MM.1S (cell line): ENCODE data around the gene RAB40AL.

Experiments
- DNase-seq: peaks from one replicate; pipeline ENCODE4 v3.0.0-alpha.2; 2015
- H2AFZ ChIP-seq: fragments of 300-600 bp; sonication (generic); 2 replicates; pipeline ENCODE4 v1.6.0; 2016; ENCODE audit warnings: antibody characterized with exemption, low read length
- H3F3A ChIP-seq: fragments of 300-600 bp; sonication (generic); 2 replicates; pipeline ENCODE4 v1.6.1; 2016; ENCODE audit warnings: mild to moderate bottlenecking, antibody characterized with exemption, low read length, moderate library complexity, mixed read lengths; ENCODE audit not compliant: insufficient read depth
- H3K27ac ChIP-seq: fragments of 300-600 bp; sonication (generic); 2 replicates; pipeline ENCODE4 v1.5.1; 2016; ENCODE audit warnings: mild to moderate bottlenecking, low read length
- H3K27me3 ChIP-seq: fragments of 300-600 bp; sonication (generic); replicated peaks from 2 replicates; pipeline ENCODE4 v1.6.0; 2016; ENCODE audit warnings: low read length; ENCODE audit not compliant: insufficient read depth
- H3K36me3 ChIP-seq: fragments of 300-600 bp; sonication (generic); replicated peaks from 2 replicates; pipeline ENCODE4 v1.6.1; 2016; ENCODE audit warnings: mild to moderate bottlenecking, low read length, mixed read lengths; ENCODE audit not compliant: insufficient read depth
- H3K4me1 ChIP-seq: fragments of 300-600 bp; sonication (generic); 2 replicates; pipeline ENCODE4 v1.6.1; 2016; ENCODE audit warnings: low read length, mixed read lengths
- H3K4me2 ChIP-seq: fragments of 300-600 bp; sonication (generic); 2 replicates; pipeline ENCODE4 v1.6.0; 2016; ENCODE audit warnings: low read depth, low read length
- H3K4me3 ChIP-seq: fragments of 300-600 bp; sonication (generic); 2 replicates; pipeline ENCODE4 v1.5.1; 2016; ENCODE audit warnings: low read length, mixed read lengths
- H3K79me2 ChIP-seq: fragments of 300-600 bp; sonication (generic); 2 replicates; pipeline ENCODE4 v1.6.1; 2016; ENCODE audit warnings: mixed run types, low read length, mixed read lengths
- H3K9ac ChIP-seq: fragments of 300-600 bp; sonication (generic); 2 replicates; pipeline ENCODE4 v1.6.1; 2016; ENCODE audit warnings: low read length, mixed read lengths
- H3K9me2 ChIP-seq: fragments of 300-600 bp; sonication (generic); replicated peaks from 2 replicates; pipeline ENCODE4 v1.6.1; 2016; ENCODE audit warnings: mild to moderate bottlenecking, low read length, mixed read lengths; ENCODE audit not compliant: insufficient read depth
- H3K9me3 ChIP-seq: fragments of 300-600 bp; sonication (generic); replicated peaks from 2 replicates; pipeline ENCODE4 v1.6.1; 2016; ENCODE audit warnings: mild to moderate bottlenecking, low read length, mixed read lengths; ENCODE audit not compliant: insufficient read depth
- H4K20me1 ChIP-seq: fragments of 300-600 bp; sonication (generic); 2 replicates; pipeline ENCODE4 v1.6.1; 2016; ENCODE audit warnings: mild to moderate bottlenecking, low read length, moderate library complexity, mixed read lengths; ENCODE audit not compliant: insufficient read depth
- CTCF ChIP-seq: fragments of 300-600 bp; sonication (generic); IDR thresholded peaks from 2 replicates; pipeline ENCODE4 v1.5.1; 2016; ENCODE audit warnings: antibody characterized with exemption, low read length, mixed read lengths
- EZH2 ChIP-seq: fragments of 300-600 bp; sonication (generic); optimal IDR thresholded peaks from 2 replicates; pipeline ENCODE3; 2017; ENCODE audit warnings: low read depth, mild to moderate bottlenecking, antibody characterized with exemption, low read length, mixed read lengths
- EZH2phosphoT487 ChIP-seq: fragments of 300-600 bp; sonication (generic); IDR thresholded peaks from 2 replicates; pipeline ENCODE4 v1.6.1; 2018; ENCODE audit warnings: antibody characterized with exemption, low read length

The RAB40AL gene

GRCh38 chrX:102959471-102959870 lies 22.4 kb downstream of the RAB40AL start:
- Histone ChIP-seq H3K36me3 (no peaks in the 10 kb centered on the region), H3K27me3 (no peaks in the 10 kb centered on the region), H3K79me2 (no peaks in the 10 kb centered on the region), H4K20me1 (no peaks in the 10 kb centered on the region), H2AFZ (no peak overlapping the region), H3K9me2 (no peaks in the 10 kb centered on the region), H3K27ac (no peak overlapping the region), H3K9ac (no peak overlapping the region), H3F3A (no peaks in the 10 kb centered on the region), H3K9me3 (no peaks in the 10 kb centered on the region), H3K4me1 (no peaks in the 10 kb centered on the region), H3K4me2 (no peak overlapping the region), H3K4me3 (no peak overlapping the region)
- TF ChIP-seq CTCF (no peak), EZH2phosphoT487 (no peak), EZH2 (no peak)
- no peak for DNase-seq

GRCh38 chrX:102963955-102964354 lies 26.9 kb downstream of the RAB40AL start:
- Histone ChIP-seq H3K9me3 (no peaks in the 10 kb centered on the region), H3K9me2 (no peaks in the 10 kb centered on the region), H3F3A (no peaks in the 10 kb centered on the region), H3K9ac (no peak overlapping the region), H3K4me1 (no peaks in the 10 kb centered on the region), H3K4me3 (no peak overlapping the region), H3K27ac (no peak overlapping the region), H2AFZ (no peak overlapping the region), H3K4me2 (no peak overlapping the region), H3K79me2 (no peaks in the 10 kb centered on the region), H3K36me3 (no peaks in the 10 kb centered on the region), H3K27me3 (no peaks in the 10 kb centered on the region), H4K20me1 (no peaks in the 10 kb centered on the region)
- DNase-seq: no peak
- TF ChIP-seq EZH2phosphoT487 (no peak), CTCF (no peak), EZH2 (no peak)

DNA sequence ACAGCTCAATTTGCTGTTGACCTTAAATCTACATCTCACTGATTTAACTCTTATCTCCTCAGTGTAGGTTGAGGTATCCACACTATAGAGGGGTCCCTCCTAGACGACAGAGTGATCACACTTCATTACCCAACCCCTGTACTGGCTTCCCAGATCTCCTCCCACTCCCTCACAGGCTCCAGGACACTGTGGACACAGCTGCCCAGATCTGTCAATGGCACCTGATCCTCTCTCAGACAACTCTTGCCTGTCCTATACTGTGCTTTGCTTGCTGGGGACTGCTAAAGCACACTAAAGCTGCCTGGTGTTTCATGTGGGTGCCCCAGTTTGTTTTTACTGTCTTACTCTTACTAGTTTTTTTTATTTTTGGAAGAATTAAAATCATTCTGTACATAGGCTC lies 27.9 kb downstream of the RAB40AL start:
- Histone ChIP-seq H3K27me3 (no peaks in the 10 kb centered on the region), H3K79me2 (no peaks in the 10 kb centered on the region), H3K4me2 (no peak overlapping the region), H3K4me1 (no peaks in the 10 kb centered on the region), H3K4me3 (no peak overlapping the region), H3K27ac (no peak overlapping the region), H3K9me3 (no peaks in the 10 kb centered on the region), H3K36me3 (no peaks in the 10 kb centered on the region), H3K9me2 (no peaks in the 10 kb centered on the region), H2AFZ (no peak overlapping the region), H3F3A (no peaks in the 10 kb centered on the region), H4K20me1 (no peaks in the 10 kb centered on the region), H3K9ac (no peak overlapping the region)
- no peak for TF ChIP-seq EZH2
- no peak for TF ChIP-seq EZH2phosphoT487
- no peak for TF ChIP-seq CTCF
- DNase-seq: no peak

GRCh38 chrX:102966701-102967100 lies 29.6 kb downstream of the RAB40AL start:
- no peaks in the 10 kb centered on the region for H3K4me1 ChIP-seq
- H3F3A ChIP-seq: no peaks in the 10 kb centered on the region
- no peak overlapping the region for H3K4me2 ChIP-seq
- H3K79me2 ChIP-seq: no peaks in the 10 kb centered on the region
- no peak for TF ChIP-seq EZH2phosphoT487
- TF ChIP-seq EZH2: no peak
- no peak for TF ChIP-seq CTCF
- no peaks in the 10 kb centered on the region for H3K36me3 ChIP-seq
- no peaks in the 10 kb centered on the region for H3K9me2 ChIP-seq
- no peak overlapping the region for H3K27ac ChIP-seq
- H2AFZ ChIP-seq: no peak overlapping the region
- no peak overlapping the region for H3K4me3 ChIP-seq
- no peaks in the 10 kb centered on the region for H3K9me3 ChIP-seq
- DNase-seq: no peak
- H3K27me3 ChIP-seq: no peaks in the 10 kb centered on the region
- no peak overlapping the region for H3K9ac ChIP-seq
- H4K20me1 ChIP-seq: no peaks in the 10 kb centered on the region
